Activated CD4-positive, alpha-beta T cell treated with anti-CD3 and anti-CD28 coated beads, Interleukin-2, amount 10 ng/mL, durations not matched to agents 24 days and 14 days (primary cell): ENCODE data around the gene COMMD1. TPM values are rescaled to one million over a fixed set of nuclear protein-coding genes. Genes with fewer than 3 reads are reported as not detected.
"Not testable (repeated sequence)": the region's sequence is repeated elsewhere in the genome, so short reads cannot be mapped to it uniquely, and the experiment has no call there.

Source experiments
- DNase-seq: peaks from one replicate; pipeline ENCODE4 v3.0.0; 2022
- H3K27ac Mint-ChIP-seq: one replicate; pipeline ENCODE4 v1.8.0; 2022; ENCODE audit warnings: mild to moderate bottlenecking, mixed read lengths
- H3K27me3 Mint-ChIP-seq: one replicate; pipeline ENCODE4 v1.8.0; 2022; ENCODE audit warnings: mixed read lengths
- H3K36me3 Mint-ChIP-seq: one replicate; pipeline ENCODE4 v1.8.0; 2022; ENCODE audit warnings: low read depth, mild to moderate bottlenecking, mixed read lengths
- H3K4me1 Mint-ChIP-seq: one replicate; pipeline ENCODE4 v1.8.0; 2021; ENCODE audit warnings: mixed read lengths
- H3K4me3 Mint-ChIP-seq: one replicate; pipeline ENCODE4 v1.8.0; 2022; ENCODE audit warnings: mild to moderate bottlenecking, moderate library complexity, mixed read lengths
- H3K9me3 Mint-ChIP-seq: one replicate; pipeline ENCODE4 v1.8.0; 2021; ENCODE audit warnings: mixed read lengths
- intact Hi-C: fragments of 100-400 bp; cut with micrococcal nuclease; formaldehyde crosslinking; loops from one replicate; pipeline ENCODE4 v1.15.1; 2023
- total RNA-seq: library from RNA; stranded (reverse); gene quantifications from 2 replicates; pipeline ENCODE4 v1.2.3, GENCODE V29; 2022

Gene COMMD1
- total RNA-seq, 1 donor from 2014 or later, result 27.6 TPM

DNA sequence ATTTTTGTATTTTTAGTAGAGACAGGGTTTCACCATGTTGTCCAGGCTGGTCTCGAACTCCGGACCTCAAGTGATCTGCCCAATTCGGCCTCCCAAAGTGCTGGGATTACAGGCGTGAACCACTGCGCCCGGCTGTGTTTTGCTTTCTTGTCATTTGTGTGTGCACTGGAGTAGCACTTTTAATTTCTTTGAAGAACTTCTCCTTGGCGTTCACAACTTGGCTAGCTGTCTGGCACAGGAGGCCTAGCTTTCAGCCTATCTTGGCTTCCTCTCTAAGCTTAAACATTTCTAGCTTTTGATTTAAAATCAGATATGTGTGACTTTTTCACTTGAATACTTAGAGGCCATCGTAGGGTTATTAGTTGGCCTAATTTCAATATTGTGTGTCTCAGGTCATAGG lies 93.0 kb downstream of the COMMD1 start:
- no peak overlapping the region for H3K27ac Mint-ChIP-seq
- no peaks in the 10 kb centered on the region for H3K27me3 Mint-ChIP-seq
- H3K9me3 Mint-ChIP-seq, result no peaks in the 10 kb centered on the region
- H3K36me3 Mint-ChIP-seq, result no peaks in the 10 kb centered on the region
- H3K4me1 Mint-ChIP-seq, result no peaks in the 10 kb centered on the region
- no peak overlapping the region for H3K4me3 Mint-ChIP-seq
- intact Hi-C loops, result no loop called here
- no peak for DNase-seq

DNA sequence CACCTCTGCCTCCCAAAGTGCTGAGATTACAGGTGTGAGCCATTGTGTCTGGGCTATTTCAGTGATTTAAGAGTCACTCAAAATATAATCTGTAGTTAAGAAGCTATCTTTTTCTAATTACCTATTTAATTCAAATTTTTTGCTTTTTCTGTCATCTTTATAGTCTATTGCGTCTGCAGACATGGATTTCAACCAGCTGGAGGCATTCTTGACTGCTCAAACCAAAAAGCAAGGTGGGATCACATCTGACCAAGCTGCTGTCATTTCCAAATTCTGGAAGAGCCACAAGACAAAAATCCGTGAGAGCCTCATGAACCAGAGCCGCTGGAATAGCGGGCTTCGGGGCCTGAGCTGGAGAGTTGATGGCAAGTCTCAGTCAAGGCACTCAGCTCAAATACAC lies 95.1 kb downstream of the COMMD1 start:
- Mint-ChIP-seq H3K36me3 (peaks cover 6% of the 10 kb centered on the region), H3K4me3 (no peak overlapping the region), H3K9me3 (no peaks in the 10 kb centered on the region), H3K27me3 (no peaks in the 10 kb centered on the region), H3K27ac (no peak overlapping the region), H3K4me1 (no peaks in the 10 kb centered on the region)
- intact Hi-C loops, result no loop called here
- no peak for DNase-seq

DNA sequence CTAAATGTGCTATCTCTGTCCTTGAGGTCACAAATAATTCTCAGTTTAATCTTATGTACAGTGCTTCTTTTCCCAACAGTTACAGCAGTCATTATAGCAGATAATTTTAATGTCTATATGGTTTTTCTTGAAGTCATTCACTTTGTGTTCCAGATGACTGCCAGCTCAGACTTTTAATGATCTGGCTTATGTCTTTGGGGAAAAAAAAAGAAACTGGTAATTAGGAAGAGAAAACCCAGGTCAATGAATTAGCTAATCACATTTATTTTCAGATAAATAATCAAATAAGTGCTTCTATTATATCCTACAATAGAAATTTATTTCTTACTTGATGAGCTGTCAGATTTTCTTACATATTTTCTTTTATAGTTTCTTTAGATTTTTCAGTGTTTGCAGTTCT lies 96.0 kb downstream of the COMMD1 start:
- no peaks in the 10 kb centered on the region for H3K4me1 Mint-ChIP-seq
- peaks cover 6% of the 10 kb centered on the region for H3K36me3 Mint-ChIP-seq
- no peak overlapping the region for H3K4me3 Mint-ChIP-seq
- H3K27ac Mint-ChIP-seq, result no peak overlapping the region
- no peaks in the 10 kb centered on the region for H3K9me3 Mint-ChIP-seq
- DNase-seq, result no peak
- intact Hi-C loops, result no loop called here
- H3K27me3 Mint-ChIP-seq, result no peaks in the 10 kb centered on the region

DNA sequence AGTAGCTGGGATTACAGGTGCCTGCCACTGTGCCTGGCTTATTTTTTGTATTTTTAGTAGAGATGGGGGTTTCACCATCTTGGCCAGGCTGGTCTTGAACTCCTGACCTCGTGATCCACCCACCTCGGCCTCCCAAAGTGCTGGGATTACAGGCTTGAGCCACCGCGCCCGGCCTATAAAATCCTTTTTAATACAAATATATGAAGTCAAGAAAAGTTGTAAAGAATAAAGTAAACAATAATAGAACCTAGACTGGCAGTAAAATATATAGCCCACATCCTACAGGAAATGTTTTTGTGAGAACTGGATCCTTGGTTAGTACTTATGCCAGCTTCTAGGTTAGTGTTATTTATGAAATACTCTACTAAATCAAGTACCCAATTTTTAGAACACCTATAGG lies 99.0 kb downstream of the COMMD1 start:
- H3K4me1 Mint-ChIP-seq, H3K27ac Mint-ChIP-seq: not testable (repeated sequence)

DNA sequence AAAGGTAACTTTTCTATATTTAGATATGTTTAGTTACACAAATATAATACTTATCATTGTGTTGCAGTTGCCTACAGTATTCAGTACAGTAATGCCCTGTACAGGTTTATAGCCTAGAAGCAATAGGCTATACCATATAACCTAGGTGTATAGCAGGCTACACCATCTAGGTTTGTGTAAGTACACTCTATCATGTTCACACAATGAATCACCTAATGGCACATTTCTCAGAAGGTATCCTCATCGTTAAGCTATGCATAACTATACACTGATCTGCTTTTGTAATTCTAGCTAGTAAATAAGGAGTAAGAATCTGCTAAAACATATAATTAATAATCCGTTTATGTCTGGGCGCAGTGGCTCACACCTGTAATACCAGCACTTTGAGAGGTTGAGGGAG lies 102.1 kb downstream of the COMMD1 start:
- Mint-ChIP-seq H3K4me3 (no peak overlapping the region), H3K27me3 (no peaks in the 10 kb centered on the region), H3K36me3 (peaks cover 6% of the 10 kb centered on the region), H3K4me1 (no peaks in the 10 kb centered on the region), H3K9me3 (no peaks in the 10 kb centered on the region), H3K27ac (no peak overlapping the region)
- no peak for DNase-seq
- intact Hi-C loops, result no loop called here

More for the DNA sequence above, 99.0 kb downstream of the COMMD1 start:
- H3K27me3 Mint-ChIP-seq, intact Hi-C loops, DNase-seq, H3K36me3 Mint-ChIP-seq, H3K4me3 Mint-ChIP-seq, H3K9me3 Mint-ChIP-seq: not testable (repeated sequence)

DNA sequence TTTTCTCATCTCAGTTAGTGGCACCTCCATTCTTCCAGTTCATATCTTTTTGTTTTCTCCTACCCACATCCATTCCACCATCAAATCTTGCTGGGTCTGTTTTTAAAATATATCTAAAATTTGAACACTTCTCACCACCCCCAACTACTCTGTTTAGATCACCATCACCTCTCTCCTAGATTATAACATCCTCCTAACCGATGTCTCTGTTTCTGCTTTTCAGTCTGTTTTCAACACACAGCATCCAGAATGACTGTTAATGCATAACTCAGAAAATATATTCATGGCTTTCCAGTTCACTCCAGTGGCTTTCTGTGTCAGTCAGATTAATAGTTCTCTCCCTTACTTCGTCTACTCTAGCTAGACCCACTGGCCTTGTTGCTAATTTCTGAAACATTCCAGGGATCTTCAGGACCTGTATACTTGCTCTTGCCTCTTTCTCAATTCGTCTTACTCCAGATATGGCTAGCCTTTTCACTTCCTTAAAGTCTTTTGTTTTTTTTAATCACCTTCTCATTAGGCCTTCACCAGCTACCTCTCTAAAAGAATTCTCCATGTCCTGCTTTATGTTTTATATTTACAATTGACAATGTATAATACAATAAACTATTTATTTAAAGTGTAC lies 105.3 kb downstream of the COMMD1 start:
- Mint-ChIP-seq H3K27me3 (no peaks in the 10 kb centered on the region), H3K27ac (no peak overlapping the region), H3K4me1 (no peaks in the 10 kb centered on the region), H3K4me3 (no peak overlapping the region), H3K9me3 (no peaks in the 10 kb centered on the region), H3K36me3 (no peaks in the 10 kb centered on the region)
- intact Hi-C loops, result no loop called here
- DNase-seq, result no peak

DNA sequence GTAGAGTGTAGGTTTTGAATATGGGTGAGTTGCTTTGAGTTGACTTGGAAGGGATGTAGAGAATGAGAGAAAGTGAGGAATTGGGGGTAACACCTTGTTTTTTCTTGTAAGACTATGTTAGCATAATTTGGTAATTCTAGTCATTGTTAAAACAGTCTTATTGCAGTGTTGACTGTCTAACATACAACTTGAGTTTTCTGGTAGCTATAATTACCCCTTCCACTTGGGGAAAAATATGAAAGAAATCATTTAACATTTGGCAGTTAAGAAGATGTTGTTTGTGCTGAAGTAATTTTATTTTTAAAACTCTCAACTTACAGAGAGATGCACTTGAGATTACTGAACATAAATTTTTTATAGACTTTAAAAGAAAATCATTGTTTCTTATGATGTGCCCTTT lies 108.2 kb downstream of the COMMD1 start:
- no peaks in the 10 kb centered on the region for H3K9me3 Mint-ChIP-seq
- H3K36me3 Mint-ChIP-seq, result peaks cover 2% of the 10 kb centered on the region
- H3K4me1 Mint-ChIP-seq, result peaks cover 2% of the 10 kb centered on the region
- DNase-seq, result no peak
- H3K4me3 Mint-ChIP-seq, result no peak overlapping the region
- H3K27me3 Mint-ChIP-seq, result no peaks in the 10 kb centered on the region
- H3K27ac Mint-ChIP-seq, result no peak overlapping the region
- intact Hi-C loops, result no loop called here

DNA sequence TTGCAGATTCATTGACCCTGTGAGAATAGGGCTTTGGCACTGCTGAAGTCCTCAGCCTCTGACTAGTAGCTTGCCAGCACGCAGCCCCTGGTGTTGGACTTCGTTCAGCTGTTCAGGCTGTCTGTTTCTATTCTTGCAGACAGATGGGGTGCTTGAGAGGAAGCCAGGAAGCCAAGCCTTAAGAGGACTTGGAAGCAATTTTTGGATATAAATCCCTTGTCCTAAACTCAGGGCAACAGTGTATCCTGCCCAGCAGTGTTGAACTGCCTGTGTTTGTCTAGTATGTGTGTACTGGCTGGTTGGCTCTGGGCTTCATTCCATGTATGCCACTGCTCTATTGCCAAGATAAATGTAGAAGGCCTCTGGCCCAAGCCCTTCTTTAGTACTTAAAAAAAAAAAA lies 108.6 kb downstream of the COMMD1 start:
- H3K4me1 Mint-ChIP-seq, result peaks cover 2% of the 10 kb centered on the region
- no peaks in the 10 kb centered on the region for H3K9me3 Mint-ChIP-seq
- peaks cover 2% of the 10 kb centered on the region for H3K36me3 Mint-ChIP-seq
- DNase-seq, result no peak
- H3K27ac Mint-ChIP-seq, result no peak overlapping the region
- no peak overlapping the region for H3K4me3 Mint-ChIP-seq
- intact Hi-C loops, result no loop called here
- H3K27me3 Mint-ChIP-seq, result no peaks in the 10 kb centered on the region

DNA sequence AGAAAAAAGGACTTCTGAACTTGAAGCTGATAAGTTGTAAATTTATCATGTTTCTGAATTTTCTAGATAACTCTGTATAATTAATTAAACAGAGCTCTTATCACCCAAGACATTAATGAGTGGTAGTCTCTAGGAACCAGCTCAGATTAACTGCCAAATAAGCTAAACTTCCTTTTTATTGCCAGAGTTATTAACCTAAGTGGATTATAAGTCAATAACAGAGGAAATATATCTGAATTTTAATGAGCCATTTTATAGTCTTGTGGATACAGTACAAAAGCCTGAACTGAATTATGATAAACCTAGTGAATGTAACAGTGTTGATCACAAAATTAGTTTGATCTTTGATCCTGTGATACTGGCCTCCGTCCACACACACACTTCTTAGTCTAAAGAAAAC lies 111.5 kb downstream of the COMMD1 start:
- H3K36me3 Mint-ChIP-seq, result peaks cover 4% of the 10 kb centered on the region
- no peak overlapping the region for H3K27ac Mint-ChIP-seq
- intact Hi-C loops, result no loop called here
- no peak for DNase-seq
- no peaks in the 10 kb centered on the region for H3K9me3 Mint-ChIP-seq
- no peaks in the 10 kb centered on the region for H3K27me3 Mint-ChIP-seq
- H3K4me3 Mint-ChIP-seq, result no peak overlapping the region
- peaks cover 2% of the 10 kb centered on the region for H3K4me1 Mint-ChIP-seq

DNA sequence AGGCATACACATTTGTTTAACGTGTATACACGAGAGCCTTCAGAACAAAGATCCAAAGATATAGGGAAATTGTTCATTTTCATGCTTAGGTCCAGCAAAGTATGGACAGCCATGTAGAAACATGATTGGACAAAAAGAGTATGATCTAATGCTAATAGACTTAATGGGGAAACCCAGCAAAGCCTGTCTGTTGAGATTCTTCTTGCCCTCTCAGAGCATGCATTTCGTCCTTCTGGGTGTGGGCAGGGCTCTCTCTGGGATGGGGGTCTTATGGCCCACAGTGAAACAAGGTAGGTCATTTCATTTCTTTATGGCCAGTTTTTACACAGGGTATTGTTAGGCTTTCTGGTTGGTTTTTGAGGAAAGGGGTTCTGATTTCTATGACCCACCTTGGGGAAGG lies 124.4 kb downstream of the COMMD1 start:
- H3K4me3 Mint-ChIP-seq, result no peak overlapping the region
- H3K36me3 Mint-ChIP-seq, result no peaks in the 10 kb centered on the region
- intact Hi-C loops, result no loop called here
- DNase-seq, result no peak
- no peaks in the 10 kb centered on the region for H3K4me1 Mint-ChIP-seq
- H3K9me3 Mint-ChIP-seq, result no peaks in the 10 kb centered on the region
- no peaks in the 10 kb centered on the region for H3K27me3 Mint-ChIP-seq
- H3K27ac Mint-ChIP-seq, result no peak overlapping the region

DNA sequence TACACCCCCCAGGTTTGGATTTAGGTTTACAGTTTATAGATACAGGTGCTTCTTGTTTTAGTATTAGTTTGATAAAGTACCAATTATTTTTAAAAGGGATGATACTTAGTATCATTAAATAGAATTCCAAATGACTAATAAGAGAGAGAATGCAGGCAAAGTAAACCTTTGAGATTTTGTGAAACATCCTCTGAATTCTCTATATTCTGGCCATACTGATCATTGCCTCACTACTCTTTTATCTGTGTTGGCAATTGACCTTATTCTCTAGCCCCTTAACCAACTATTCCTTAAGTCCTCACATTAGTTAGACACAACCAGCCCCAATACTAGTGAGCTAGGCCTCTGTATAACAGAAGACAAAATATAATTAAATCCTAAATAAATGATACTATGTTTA lies 125.4 kb downstream of the COMMD1 start:
- H3K27me3 Mint-ChIP-seq, result no peaks in the 10 kb centered on the region
- H3K9me3 Mint-ChIP-seq, result no peaks in the 10 kb centered on the region
- DNase-seq, result no peak
- H3K4me3 Mint-ChIP-seq, result no peak overlapping the region
- H3K27ac Mint-ChIP-seq, result no peak overlapping the region
- H3K36me3 Mint-ChIP-seq, result no peaks in the 10 kb centered on the region
- intact Hi-C loops, result no loop called here
- H3K4me1 Mint-ChIP-seq, result no peaks in the 10 kb centered on the region

DNA sequence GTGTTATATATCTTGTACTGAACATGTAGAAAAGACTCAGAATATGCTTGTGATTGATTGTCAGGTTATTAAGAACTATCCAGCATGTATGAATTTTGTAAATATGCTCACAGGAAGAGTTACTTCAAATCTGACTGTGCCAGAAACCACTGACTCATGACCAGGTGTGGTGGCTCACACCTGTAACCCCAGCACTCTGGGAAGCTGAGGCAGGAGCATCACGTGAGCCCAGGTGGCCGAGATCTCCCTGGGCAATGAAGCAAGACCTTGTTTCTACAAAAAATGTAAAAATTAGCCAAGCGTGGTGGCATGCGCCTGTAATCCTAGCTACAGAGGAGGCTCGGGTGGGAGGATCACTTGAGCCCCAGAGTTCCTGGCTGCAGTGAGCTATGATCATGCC lies 126.6 kb downstream of the COMMD1 start:
- no peaks in the 10 kb centered on the region for H3K4me1 Mint-ChIP-seq

DNA sequence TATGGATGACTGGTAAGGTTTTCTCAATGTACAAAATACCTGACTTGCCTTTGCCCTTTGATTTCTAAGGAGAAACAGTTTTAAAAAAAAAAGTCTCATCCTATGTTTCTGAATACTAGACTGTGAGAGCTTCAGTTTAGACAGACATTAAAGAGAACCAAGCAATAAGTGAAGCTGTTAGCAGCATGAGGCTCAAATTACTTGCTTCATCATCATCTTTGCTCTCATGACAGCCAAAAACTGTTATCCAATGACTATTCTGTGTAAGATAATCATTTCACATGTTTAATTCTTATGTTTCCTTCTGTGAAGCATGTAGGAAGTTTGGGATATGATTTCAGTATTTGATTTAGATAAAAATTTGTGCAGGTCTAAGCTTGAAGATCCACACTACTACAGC lies 129.2 kb downstream of the COMMD1 start:
- no peak for DNase-seq
- H3K9me3 Mint-ChIP-seq, result no peaks in the 10 kb centered on the region
- H3K27ac Mint-ChIP-seq, result no peak overlapping the region
- no peaks in the 10 kb centered on the region for H3K27me3 Mint-ChIP-seq
- no peaks in the 10 kb centered on the region for H3K36me3 Mint-ChIP-seq
- peaks cover 7% of the 10 kb centered on the region for H3K4me1 Mint-ChIP-seq
- no peak overlapping the region for H3K4me3 Mint-ChIP-seq
- intact Hi-C loops, result no loop called here

More for the DNA sequence above, 126.6 kb downstream of the COMMD1 start:
- DNase-seq, result no peak
- H3K4me3 Mint-ChIP-seq, result no peak overlapping the region
- H3K27me3 Mint-ChIP-seq, result no peaks in the 10 kb centered on the region
- H3K27ac Mint-ChIP-seq, result no peak overlapping the region
- intact Hi-C loops, result no loop called here
- no peaks in the 10 kb centered on the region for H3K36me3 Mint-ChIP-seq
- H3K9me3 Mint-ChIP-seq, result no peaks in the 10 kb centered on the region

DNA sequence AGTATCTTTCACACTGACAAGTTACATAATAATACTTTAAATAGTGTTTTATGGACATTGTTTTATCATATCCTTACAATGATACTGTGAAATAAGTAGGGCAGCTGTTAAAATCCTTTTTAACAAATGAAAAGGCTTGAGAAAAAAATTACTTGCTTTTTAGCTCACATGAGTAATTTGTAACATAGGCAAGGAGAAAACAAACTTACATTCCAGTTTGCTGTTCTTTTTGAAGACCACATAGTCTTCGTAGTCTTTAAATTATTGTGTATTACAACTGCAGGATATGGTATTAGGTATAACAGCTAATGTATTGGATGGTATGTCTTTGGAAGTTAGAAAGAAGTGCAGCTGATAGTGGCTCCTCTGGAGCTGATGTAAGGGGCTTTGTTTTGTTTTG lies 130.8 kb downstream of the COMMD1 start:
- no peaks in the 10 kb centered on the region for H3K27me3 Mint-ChIP-seq
- no peak for DNase-seq
- H3K4me3 Mint-ChIP-seq, result no peak overlapping the region
- H3K27ac Mint-ChIP-seq, result no peak overlapping the region
- H3K36me3 Mint-ChIP-seq, result no peaks in the 10 kb centered on the region
- no peaks in the 10 kb centered on the region for H3K9me3 Mint-ChIP-seq
- intact Hi-C loops, result no loop called here
- H3K4me1 Mint-ChIP-seq, result peaks cover 11% of the 10 kb centered on the region

DNA sequence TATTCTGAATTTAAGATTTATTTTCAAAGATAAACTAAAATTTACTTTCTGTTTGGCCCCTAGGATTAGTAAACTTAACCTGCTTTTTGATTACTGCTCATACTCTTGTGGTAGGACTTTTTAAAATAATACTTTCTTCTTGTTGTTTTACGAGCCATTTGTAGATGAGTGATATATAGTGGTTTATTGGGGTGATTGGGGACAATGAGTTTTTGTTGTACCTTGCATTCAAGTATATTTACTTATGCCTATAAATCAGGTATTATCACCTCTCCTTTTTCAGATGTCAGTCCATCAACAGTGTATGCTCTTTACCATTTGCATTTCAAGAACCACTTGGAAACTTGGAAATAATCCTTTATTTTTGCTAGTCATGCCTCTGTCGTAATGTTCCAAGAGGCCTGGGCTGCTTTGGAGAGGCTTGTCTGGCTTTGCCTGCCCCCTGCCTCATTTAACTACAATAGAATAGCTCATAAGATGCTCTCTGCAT lies 131.3 kb downstream of the COMMD1 start:
- no peaks in the 10 kb centered on the region for H3K27me3 Mint-ChIP-seq
- no peak for DNase-seq
- no peaks in the 10 kb centered on the region for H3K36me3 Mint-ChIP-seq
- intact Hi-C loops, result no loop called here
- H3K9me3 Mint-ChIP-seq, result no peaks in the 10 kb centered on the region
- H3K4me1 Mint-ChIP-seq, result peaks cover 11% of the 10 kb centered on the region
- no peak overlapping the region for H3K4me3 Mint-ChIP-seq
- no peak overlapping the region for H3K27ac Mint-ChIP-seq
